ENCODE data around the gene RPL31. TPM values are rescaled to one million over a fixed set of nuclear protein-coding genes. Genes with fewer than 3 reads are reported as not detected.

The RPL31 gene
- total and polyA plus RNA-seq, 9 of the 15 experiments (the other 6 are each of a cell fraction or from before 2014, with no cell fraction given), result 1,176 to 6,037 (median 2,997) TPM

DNA sequence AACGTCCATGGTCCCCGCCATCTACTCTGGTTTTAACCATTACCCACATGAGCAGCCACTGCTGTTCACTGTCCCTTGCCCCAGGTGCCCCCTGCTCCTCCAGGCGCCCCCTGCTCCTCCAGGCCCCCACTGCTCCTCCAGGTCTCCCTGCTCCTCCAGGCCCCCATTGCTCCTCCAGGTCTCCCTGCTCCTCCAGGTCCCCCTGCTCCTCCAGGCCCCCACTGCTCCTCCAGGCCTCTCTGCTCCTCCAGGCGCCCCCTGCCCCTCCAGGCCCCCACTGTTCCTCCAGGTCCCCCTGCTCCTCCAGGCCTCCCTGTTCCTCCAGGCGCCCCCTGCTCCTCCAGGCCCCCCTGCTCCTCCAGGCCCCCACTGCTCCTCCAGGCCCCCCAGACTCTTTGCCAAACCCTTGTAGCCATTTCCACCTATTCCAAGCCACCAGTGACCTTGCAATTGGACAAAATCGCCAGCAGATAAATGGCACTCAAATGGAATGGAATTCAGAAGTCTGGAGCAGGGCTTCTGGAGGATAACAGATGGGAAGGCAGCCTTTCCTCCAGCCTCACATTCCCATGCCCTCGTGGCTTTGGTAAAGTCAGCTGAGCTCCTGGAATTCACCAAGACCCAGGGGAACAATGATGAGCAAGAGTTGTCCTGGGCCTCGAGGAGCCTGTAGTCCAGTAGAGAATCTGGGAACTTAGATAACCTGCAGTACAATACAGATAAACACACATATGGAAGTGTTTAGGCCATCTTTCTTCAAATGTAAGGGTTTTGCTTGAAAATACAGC is 13.3 kb upstream of the RPL31 start:
- H3K4me2 ChIP-seq (ENCODE audit: insufficient read depth, low read length), result no peak overlapping the region
- peaks cover 7% of the 10 kb centered on the region; the same call in 1 of the 2 replicates for H4K20me1 ChIP-seq (replicated peaks; ENCODE audit: control insufficient read depth, insufficient read depth, low read length)
- FAIRE-seq, result no peak
- no peak overlapping the region for H2AFZ ChIP-seq (ENCODE audit: low read depth, low read length)
- H3K9ac ChIP-seq (ENCODE audit: insufficient read depth in 1 of 2, low read depth in 2 of 2, low read length in 2 of 2), result no peak overlapping the region
- no peak overlapping the region for H3K27ac ChIP-seq (ENCODE audit: extremely low read depth, low read depth, low read length)
- H3K9me1 ChIP-seq (ENCODE audit: control insufficient read depth, insufficient read depth, low read length), result no peaks in the 10 kb centered on the region
- ChIA-PET CTCF (ENCODE audit: low intra/inter-chr PET ratio) (no interaction called here), POLR2A (interaction anchor here (1.1 to 2.5 kb wide), 3 partner anchors 12 to 13 kb away, joined by 3 to 13 read pairs (median 8); partner anchors contain the start of gene RPL31)
- no peaks in the 10 kb centered on the region for H3K36me3 ChIP-seq (ENCODE audit: control insufficient read depth, insufficient read depth, low read length)
- no peaks in the 10 kb centered on the region for H3K79me2 ChIP-seq (ENCODE audit: control insufficient read depth, insufficient read depth, low read length)
- DNase-seq (ENCODE audit: extremely low read depth in 1 of 4, low spot score in 3 of 4), result no peak
- no TSS peak for BruUV-seq (replicated peaks)
- intact Hi-C loops (cut with micrococcal nuclease), result loop anchor here (10.0 kb wide), 2 partner anchors 164 to 564 kb away; partner anchors contain the start of gene NPAS2
- H3K27me3 ChIP-seq (ENCODE audit: control insufficient read depth in 2 of 2, insufficient read depth in 2 of 2, low read length in 2 of 2), result peaks cover 24 to 44% of the 10 kb centered on the region in 2 experiments; a peak in 4 of 5 replicates
- ATAC-seq, result no peak
- H3K4me3 ChIP-seq, result no peak overlapping the region
- WGBS (ENCODE audit: insufficient coverage, low coverage, missing lambda C conversion rate), result 0% methylated on average over 5 of the region's 8 CpGs
- in situ Hi-C loops (cut with MboI), result no loop called here
- no peaks in the 10 kb centered on the region for H3K9me3 ChIP-seq (replicated peaks; ENCODE audit: control insufficient read depth, insufficient read depth, low read depth, low read length)
- peaks cover 0 to 4% of the 10 kb centered on the region in 2 experiments; a peak in 2 of 5 replicates for H3K4me1 ChIP-seq (replicated peaks in 1 of 2; ENCODE audit: control insufficient read depth in 2 of 2, insufficient read depth in 2 of 2, low read length in 2 of 2)
- TF ChIP-seq ZBTB7A (IDR thresholded peaks at IDR 0.05; ENCODE audit: borderline replicate concordance, control insufficient read depth, low read depth, low read length), result no peak
- TF ChIP-seq GTF2E2 (tag; IDR thresholded peaks at IDR 0.05), result no peak
- TF ChIP-seq GABPB2 (CRISPR knock-in tag; conservative IDR thresholded peaks at IDR 0.05), result no peak
- no peak for TF ChIP-seq ZNF766 (CRISPR knock-in tag; conservative IDR thresholded peaks at IDR 0.05)
- TF ChIP-seq, protein P1, sequence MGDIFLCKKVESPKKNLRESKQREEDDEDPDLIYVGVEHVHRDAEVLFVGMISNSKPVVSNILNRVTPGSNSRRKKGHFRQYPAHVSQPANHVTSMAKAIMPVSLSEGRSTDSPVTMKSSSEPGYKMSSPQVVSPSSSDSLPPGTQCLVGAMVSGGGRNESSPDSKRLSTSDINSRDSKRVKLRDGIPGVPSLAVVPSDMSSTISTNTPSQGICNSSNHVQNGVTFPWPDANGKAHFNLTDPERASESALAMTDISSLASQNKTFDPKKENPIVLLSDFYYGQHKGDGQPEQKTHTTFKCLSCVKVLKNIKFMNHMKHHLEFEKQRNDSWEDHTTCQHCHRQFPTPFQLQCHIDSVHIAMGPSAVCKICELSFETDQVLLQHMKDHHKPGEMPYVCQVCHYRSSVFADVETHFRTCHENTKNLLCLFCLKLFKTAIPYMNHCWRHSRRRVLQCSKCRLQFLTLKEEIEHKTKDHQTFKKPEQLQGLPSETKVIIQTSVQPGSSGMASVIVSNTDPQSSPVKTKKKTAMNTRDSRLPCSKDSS (IDR thresholded peaks at IDR 0.05; ENCODE audit: low read depth, partially characterized antibody), result no peak
- TF ChIP-seq NFIX (CRISPR knock-in tag; IDR thresholded peaks at IDR 0.05; ENCODE audit: low read depth), result no peak
- TF ChIP-seq, protein P2, sequence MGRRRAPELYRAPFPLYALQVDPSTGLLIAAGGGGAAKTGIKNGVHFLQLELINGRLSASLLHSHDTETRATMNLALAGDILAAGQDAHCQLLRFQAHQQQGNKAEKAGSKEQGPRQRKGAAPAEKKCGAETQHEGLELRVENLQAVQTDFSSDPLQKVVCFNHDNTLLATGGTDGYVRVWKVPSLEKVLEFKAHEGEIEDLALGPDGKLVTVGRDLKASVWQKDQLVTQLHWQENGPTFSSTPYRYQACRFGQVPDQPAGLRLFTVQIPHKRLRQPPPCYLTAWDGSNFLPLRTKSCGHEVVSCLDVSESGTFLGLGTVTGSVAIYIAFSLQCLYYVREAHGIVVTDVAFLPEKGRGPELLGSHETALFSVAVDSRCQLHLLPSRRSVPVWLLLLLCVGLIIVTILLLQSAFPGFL (CRISPR knock-in tag; IDR thresholded peaks at IDR 0.05), result no peak
- TF ChIP-seq PTRF (tag; IDR thresholded peaks at IDR 0.05), result no peak
- no peak for TF ChIP-seq KDM4B (IDR thresholded peaks at IDR 0.05; ENCODE audit: borderline replicate concordance in 2 of 2, low read depth in 1 of 2)
- TF ChIP-seq, protein P3, sequence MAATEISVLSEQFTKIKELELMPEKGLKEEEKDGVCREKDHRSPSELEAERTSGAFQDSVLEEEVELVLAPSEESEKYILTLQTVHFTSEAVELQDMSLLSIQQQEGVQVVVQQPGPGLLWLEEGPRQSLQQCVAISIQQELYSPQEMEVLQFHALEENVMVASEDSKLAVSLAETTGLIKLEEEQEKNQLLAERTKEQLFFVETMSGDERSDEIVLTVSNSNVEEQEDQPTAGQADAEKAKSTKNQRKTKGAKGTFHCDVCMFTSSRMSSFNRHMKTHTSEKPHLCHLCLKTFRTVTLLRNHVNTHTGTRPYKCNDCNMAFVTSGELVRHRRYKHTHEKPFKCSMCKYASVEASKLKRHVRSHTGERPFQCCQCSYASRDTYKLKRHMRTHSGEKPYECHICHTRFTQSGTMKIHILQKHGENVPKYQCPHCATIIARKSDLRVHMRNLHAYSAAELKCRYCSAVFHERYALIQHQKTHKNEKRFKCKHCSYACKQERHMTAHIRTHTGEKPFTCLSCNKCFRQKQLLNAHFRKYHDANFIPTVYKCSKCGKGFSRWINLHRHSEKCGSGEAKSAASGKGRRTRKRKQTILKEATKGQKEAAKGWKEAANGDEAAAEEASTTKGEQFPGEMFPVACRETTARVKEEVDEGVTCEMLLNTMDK (IDR thresholded peaks at IDR 0.05; ENCODE audit: borderline replicate concordance, insufficient read depth, low read depth, low read length, poor library complexity, severe bottlenecking), result no peak
- TF ChIP-seq TBP (optimal IDR thresholded peaks at IDR 0.05; ENCODE audit: low read depth, low read length), result no peak
- no peak for TF ChIP-seq E2F1 (CRISPR knock-in tag; IDR thresholded peaks at IDR 0.05)
- no peak for TF ChIP-seq ZNF384 (IDR thresholded peaks at IDR 0.05; ENCODE audit: low read depth, low read length)
- no peak for TF ChIP-seq HCFC1 (IDR thresholded peaks at IDR 0.05; ENCODE audit: low read depth, low read length)
- no peak for TF ChIP-seq CXXC5 (CRISPR knock-in tag; IDR thresholded peaks at IDR 0.05)
